A549 (cell line): ENCODE measurements around the gene HMCN1. TPM values are rescaled to one million over a fixed set of nuclear protein-coding genes. Genes with fewer than 3 reads are reported as not detected.

Experiments used
- ATAC-seq, 2 experiments: fragments of 200-7000 bp in 1 of 2; fragments of >200 bp in 1 of 2; cut with Nextera tagmentation in 1 of 2; cut with Tn5 transposase in 1 of 2; 3 replicates each; pipeline versions ENCODE4 v1.8.0 to v1.9.1; 2018 to 2020; ENCODE audit warnings: mild to moderate bottlenecking in 1 of 2, moderate library complexity in 1 of 2
- CTCF ChIA-PET: fragments of 300-600 bp; sonication (Branson Sonifier 250); formaldehyde crosslinking; extraction: SDS; loops from one replicate; lab custom pipeline; 2021; ENCODE audit warnings: antibody characterized with exemption, inconsistent platforms; lab: Yijun Ruan, JAX
- POLR2A ChIA-PET: fragments of 350-600 bp; formaldehyde crosslinking; extraction: SDS; loops from one replicate; lab custom pipeline; 2021; ENCODE audit warnings: antibody characterized with exemption, inconsistent platforms; lab: Yijun Ruan, JAX
- DNase-seq, 2 experiments: peaks; one replicate each; pipeline versions ENCODE4 v3.0.0 to v3.0.0-alpha.2; 2011 to 2016; ENCODE audit warnings: low read depth in 1 of 2, low spot score in 1 of 2
- FAIRE-seq: peaks from 2 replicates; lab custom pipeline; 2011; peaks lifted over from hg19 to GRCh38; lab: Jason Lieb, UNC
- H3K27ac ChIP-seq, 2 experiments: fragments of >200 bp; sonication (Bioruptor Twin); formaldehyde crosslinking; 3 replicates each; pipeline ENCODE4 v1.5.1; 2016 to 2017
- H3K4me1 ChIP-seq: fragments of >200 bp; sonication (Bioruptor Twin); formaldehyde crosslinking; 3 replicates; pipeline ENCODE4 v1.6.1; 2016
- H3K4me2 ChIP-seq: fragments of >200 bp; sonication (Bioruptor Twin); formaldehyde crosslinking; 3 replicates; pipeline ENCODE4 v1.6.1; 2016
- H3K4me3 ChIP-seq: fragments of >200 bp; sonication (Bioruptor Twin); formaldehyde crosslinking; 3 replicates; pipeline ENCODE4 v1.5.1; 2016
- H3K9me3 ChIP-seq: fragments of >200 bp; sonication (Bioruptor Twin); formaldehyde crosslinking; 3 replicates; pipeline ENCODE4 v1.6.1; 2016
- BCL3 ChIP-seq: fragments of >200 bp; sonication (Bioruptor Twin); formaldehyde crosslinking; IDR thresholded peaks from 3 replicates; pipeline ENCODE4 v1.6.1; 2016
- CTCF ChIP-seq: fragments of >200 bp; sonication (Bioruptor Twin); formaldehyde crosslinking; IDR thresholded peaks from 3 replicates; pipeline ENCODE4 v1.5.1; 2016
- ELK1 ChIP-seq: fragments of 150-350 bp; IDR thresholded peaks from 2 replicates; pipeline ENCODE4 v1.6.1; 2014; ENCODE audit warnings: low read depth, mild to moderate bottlenecking, low read length
- EP300 ChIP-seq, 2 experiments: fragments of >200 bp; sonication (Bioruptor Twin); formaldehyde crosslinking; IDR thresholded peaks; 2 replicates in 1 of 2; 3 replicates in 1 of 2; pipeline ENCODE4 v1.6.1; 2016 to 2017
- FOSL2 ChIP-seq, 2 experiments: fragments of 450-650 bp in 1 of 2; fragments of >200 bp in 1 of 2; sonication (Bioruptor Twin) in 1 of 2; formaldehyde crosslinking; IDR thresholded peaks; 2 replicates each; pipeline versions ENCODE4 v1.5.0 to v1.6.1; 2016 to 2020; ENCODE audit warnings: mild to moderate bottlenecking in 1 of 2, moderate library complexity in 1 of 2
- FOXS1 ChIP-seq: fragments of 250-450 bp; sonication (Bioruptor Pico); IDR thresholded peaks from 2 replicates; pipeline ENCODE4 v1.5.0; 2020; ENCODE audit warnings: mild to moderate bottlenecking, moderate library complexity
- GATA3 ChIP-seq: IDR thresholded peaks from 2 replicates; pipeline ENCODE4 v1.6.1; 2012; ENCODE audit warnings: borderline replicate concordance
- HES2 ChIP-seq: fragments of >200 bp; sonication (Bioruptor Twin); formaldehyde crosslinking; IDR thresholded peaks from 2 replicates; pipeline ENCODE4 v1.6.1; 2016
- HEYL ChIP-seq: fragments of 250-450 bp; sonication (Bioruptor Pico); IDR thresholded peaks from 2 replicates; pipeline ENCODE4 v1.8.0; 2021; ENCODE audit warnings: mild to moderate bottlenecking, moderate library complexity
- HOXA7 ChIP-seq: fragments of 250-450 bp; sonication (Bioruptor Pico); IDR thresholded peaks from 2 replicates; pipeline ENCODE4 v1.5.0; 2020; ENCODE audit warnings: mild to moderate bottlenecking, moderate library complexity
- KDM1A ChIP-seq: fragments of 200-600 bp; sonication (generic); IDR thresholded peaks from 2 replicates; pipeline ENCODE4 v1.6.1; 2016; ENCODE audit warnings: low read depth, mild to moderate bottlenecking
- KDM5A ChIP-seq: fragments of 200-600 bp; sonication (generic); IDR thresholded peaks from 2 replicates; pipeline ENCODE4 v1.6.1; 2016; ENCODE audit warnings: antibody characterized with exemption, mild to moderate bottlenecking
- MAZ ChIP-seq: fragments of 150-350 bp; IDR thresholded peaks from 2 replicates; pipeline ENCODE4 v1.6.1; 2014; ENCODE audit warnings: antibody characterized with exemption, low read depth, low read length, borderline replicate concordance
- MYC ChIP-seq: IDR thresholded peaks from 2 replicates; pipeline ENCODE4 v1.6.1; 2012; ENCODE audit warnings: mild to moderate bottlenecking, inconsistent platforms, low read length, improper control_type of control experiment, borderline replicate concordance
- NFE2L2 ChIP-seq: fragments of 150-350 bp; conservative IDR thresholded peaks from 2 replicates; pipeline ENCODE4 v1.6.1; 2014; ENCODE audit warnings: low read length
- NR3C1 ChIP-seq: fragments of >200 bp; sonication (Bioruptor Twin); formaldehyde crosslinking; IDR thresholded peaks from 3 replicates; pipeline ENCODE4 v1.6.1; 2017
- POLR2A ChIP-seq: IDR thresholded peaks from 2 replicates; pipeline ENCODE4 v1.6.1; 2012; ENCODE audit warnings: mild to moderate bottlenecking, low read length
- POLR2AphosphoS2 ChIP-seq: conservative IDR thresholded peaks from 2 replicates; pipeline ENCODE4 v1.6.1; 2012; ENCODE audit warnings: low read length, improper control_type of control experiment, inconsistent platforms
- REST ChIP-seq: fragments of 200-600 bp; sonication (generic); IDR thresholded peaks from 2 replicates; pipeline ENCODE4 v1.6.1; 2016; ENCODE audit warnings: antibody characterized with exemption, mild to moderate bottlenecking, moderate library complexity
- SMC3 ChIP-seq: fragments of >200 bp; sonication (Bioruptor Twin); formaldehyde crosslinking; IDR thresholded peaks from 3 replicates; pipeline ENCODE4 v1.6.1; 2018; ENCODE audit warnings: inconsistent platforms
- TFCP2L1 ChIP-seq: fragments of 250-450 bp; sonication (Bioruptor Pico); IDR thresholded peaks from 2 replicates; pipeline ENCODE4 v1.5.0; 2021; ENCODE audit warnings: mild to moderate bottlenecking
- ZC3H11A ChIP-seq: fragments of 450-650 bp; IDR thresholded peaks from 2 replicates; pipeline ENCODE4 v1.6.1; 2014; ENCODE audit warnings: antibody characterized with exemption, mild to moderate bottlenecking
- ZNF302 ChIP-seq: fragments of 250-450 bp; sonication (Bioruptor Pico); IDR thresholded peaks from 2 replicates; pipeline ENCODE4 v1.9.0; 2021; ENCODE audit warnings: inconsistent platforms, mild to moderate bottlenecking, moderate library complexity
- ZSCAN20 ChIP-seq: fragments of 250-450 bp; sonication (Bioruptor Pico); IDR thresholded peaks from 2 replicates; pipeline ENCODE4 v1.8.0; 2022; ENCODE audit warnings: mild to moderate bottlenecking, moderate library complexity
- WGBS: methylation state at CpG from one replicate; pipeline ENCODE4 v1.1.6; 2017; ENCODE audit errors: missing lambda C conversion rate; 5-methylcytosine and 5-hydroxymethylcytosine counted together
- polyA plus RNA-seq, 4 experiments: library from polyadenylated mRNA; depleted of rRNA in 3 of 4; stranded (reverse); fragments of >200 nt; fragmentation: RNase III in 1 of 4; extraction: RNeasy Plus Mini Kit Qiagen cat#74134 plus additional on column Dnase treatment in 1 of 4; gene quantifications; 2 replicates in 3 of 4; 3 replicates in 1 of 4; pipeline ENCODE4 v1.2.3, GENCODE V29; 2011 to 2017

HMCN1 gene
- polyA plus RNA-seq, 2 of the 4 experiments (the other 2 are of a cell fraction) = 0.03 to 0.06 TPM

- DNase-seq (no peak), ATAC-seq (no peak), FAIRE-seq (no peak)
- no peak for TF ChIP-seq NFE2L2
- no peak for TF ChIP-seq ELK1
- TF ChIP-seq KDM5A = no peak
- TF ChIP-seq KDM1A = no peak
- no peak for TF ChIP-seq HES2
- no peak for TF ChIP-seq BCL3
- no peak for TF ChIP-seq ZNF302 (CRISPR knock-in tag)
- TF ChIP-seq SMC3 = no peak
- TF ChIP-seq HEYL (CRISPR knock-in tag) = no peak
- TF ChIP-seq CTCF = no peak
- no peak for TF ChIP-seq MYC
- TF ChIP-seq POLR2A = no peak
- H3K4me3 ChIP-seq = no peak overlapping the region
- H3K9me3 ChIP-seq = no peaks in the 10 kb centered on the region
- WGBS = 90% methylated on average over 1 of the region's 1 CpG
- no peaks in the 10 kb centered on the region for H3K4me1 ChIP-seq
- no peak overlapping the region for H3K4me2 ChIP-seq
- ChIA-PET POLR2A (no interaction called here), CTCF (no interaction called here)
- no peak overlapping the region for H3K27ac ChIP-seq
These were observed 101.0 kb downstream of the HMCN1 start for GRCh38 chr1:185835191-185835590.

- TF ChIP-seq FOSL2 (IDR thresholded peaks at IDR 0.05) (no peak), FOSL2 (CRISPR knock-in tag; IDR thresholded peaks at IDR 0.05) (no peak), FOXS1 (CRISPR knock-in tag) (no peak), EP300 (IDR thresholded peaks at IDR 0.05) (no peak), KDM5A (no peak), TFCP2L1 (no peak), POLR2AphosphoS2 (no peak), NR3C1 (no peak), NFE2L2 (no peak), SMC3 (no peak), MAZ (no peak), ZSCAN20 (no peak), HEYL (CRISPR knock-in tag) (no peak)
- TF ChIP-seq, all 56 proteins: peak for 0
- Histone ChIP-seq H3K4me2 (no peak overlapping the region), H3K27ac (no peak overlapping the region), H3K9me3 (no peaks in the 10 kb centered on the region), H3K4me3 (no peak overlapping the region), H3K4me1 (no peaks in the 10 kb centered on the region)
- DNase-seq (no peak), ATAC-seq (no peak), FAIRE-seq (no peak)
- 13% methylated on average over 1 of the region's 1 CpG for WGBS
- CTCF ChIA-PET = interaction anchor here (1.1 kb wide), 1 partner anchor 27 kb away, joined by 3 read pairs; no protein-coding TSS in a partner anchor
- POLR2A ChIA-PET = no interaction called here
These were observed 103.5 kb downstream of the HMCN1 start for GRCh38 chr1:185837711-185838110.

GRCh38 chr1:185838111-185838510 is 103.9 kb downstream of the HMCN1 start:
- ATAC-seq (no peak), FAIRE-seq (no peak), DNase-seq (no peak)
- Histone ChIP-seq H3K9me3 (no peaks in the 10 kb centered on the region), H3K4me2 (no peak overlapping the region), H3K4me1 (no peaks in the 10 kb centered on the region), H3K4me3 (no peak overlapping the region), H3K27ac (no peak overlapping the region)
- 49% methylated on average over 2 of the region's 2 CpGs for WGBS
- ChIA-PET POLR2A (no interaction called here), CTCF (interaction anchor here (1.1 kb wide), 1 partner anchor 26 kb away, joined by 3 read pairs; no protein-coding TSS in a partner anchor)
- no peak for TF ChIP-seq REST
- no peak for TF ChIP-seq ZSCAN20
- TF ChIP-seq HOXA7 = no peak
- TF ChIP-seq ZC3H11A = no peak
- no peak for TF ChIP-seq GATA3
- no peak for TF ChIP-seq KDM5A
- TF ChIP-seq BCL3 = no peak
